HG03558 (cell line): ENCODE measurements around the gene GPC5.
A peak's percentile ranks its signal among the peaks of the same experiment; 100 is the strongest.
"Not testable (repeated sequence)": the region's sequence is repeated elsewhere in the genome, so short reads cannot be mapped to it uniquely, and the experiment has no call there.

Experiments
- ATAC-seq: cut with Tn5 transposase; IDR thresholded peaks from one replicate; pipeline ENCODE4 v1.9.1; 2021; ENCODE audit warnings: moderate number of reproducible peaks; ENCODE audit not compliant: unreplicated experiment; ENCODE audit errors: extremely low read depth

The GPC5 gene

GRCh38 chr13:91368676-91369440 lies 29.6 kb upstream of the GPC5 start:
- no peak for ATAC-seq

- no peak for ATAC-seq
Measured at GRCh38 chr13:91369441-91369831, 29.0 kb upstream of the GPC5 start.

- ATAC-seq: no peak
Measured at GRCh38 chr13:91370501-91370900, 27.9 kb upstream of the GPC5 start.

GRCh38 chr13:91372911-91373310 lies 25.5 kb upstream of the GPC5 start:
- ATAC-seq: no peak

- peak; percentile 88 for ATAC-seq
Measured at GRCh38 chr13:91375116-91375729, 23.2 kb upstream of the GPC5 start.

GRCh38 chr13:91381371-91381770 lies 17.1 kb upstream of the GPC5 start:
- no peak for ATAC-seq

- ATAC-seq: no peak
Measured at GRCh38 chr13:91383836-91384235, 14.6 kb upstream of the GPC5 start.

- no peak for ATAC-seq
Measured at GRCh38 chr13:91384896-91385295, 13.5 kb upstream of the GPC5 start.

- ATAC-seq: no peak
Measured at GRCh38 chr13:91389186-91389585, 9.2 kb upstream of the GPC5 start.

GRCh38 chr13:91397595-91397994 lies 826 bp upstream of the GPC5 start:
- ATAC-seq: no peak

GRCh38 chr13:91399189-91400062 lies 1.0 kb downstream of the GPC5 start:
- no peak for ATAC-seq

- ATAC-seq: no peak
Measured at GRCh38 chr13:91400063-91400399, 1.6 kb downstream of the GPC5 start.

- no peak for ATAC-seq
Measured at GRCh38 chr13:91400671-91401070, 2.2 kb downstream of the GPC5 start.

GRCh38 chr13:91401920-91402319 lies 3.5 kb downstream of the GPC5 start:
- no peak for ATAC-seq

GRCh38 chr13:91405240-91405639 lies 6.8 kb downstream of the GPC5 start:
- peak; percentile 46 for ATAC-seq

GRCh38 chr13:91406619-91407018 lies 8.2 kb downstream of the GPC5 start:
- ATAC-seq: peak; percentile 57

GRCh38 chr13:91408971-91409370 lies 10.6 kb downstream of the GPC5 start:
- ATAC-seq: no peak

- not testable (repeated sequence) for ATAC-seq
Measured at GRCh38 chr13:91416579-91416978, 18.2 kb downstream of the GPC5 start.

GRCh38 chr13:91417660-91418325 lies 19.4 kb downstream of the GPC5 start:
- ATAC-seq: no peak

GRCh38 chr13:91426913-91427312 lies 28.5 kb downstream of the GPC5 start:
- ATAC-seq: no peak

GRCh38 chr13:91438674-91439073 lies 40.3 kb downstream of the GPC5 start:
- not testable (repeated sequence) for ATAC-seq
